GM19240 (cell line): Measurements from ENCODE around the gene WDR62.
"Not testable (repeated sequence)": the region's sequence is repeated elsewhere in the genome, so short reads cannot be mapped to it uniquely, and the experiment has no call there.

Experiments
- DNase-seq: peaks from one replicate; pipeline ENCODE4 v3.0.0; 2011; ENCODE audit warnings: low spot score; ENCODE audit not compliant: insufficient read length

The WDR62 gene

GRCh38 chr19:36032251-36033104, 22.2 kb upstream of the WDR62 start, which contains the start of gene CLIP3:
TSS of gene CLIP3 (minus strand) at chr19:36032873. CDS start at chr19:36032357, 516 bp downstream.
- DNase-seq, result peak; percentile 55

- no peak for DNase-seq
Measured at GRCh38 chr19:36040495-36040894, 14.2 kb upstream of the WDR62 start.

- DNase-seq, result not testable (repeated sequence)
Measured at GRCh38 chr19:36041092-36041491, 13.6 kb upstream of the WDR62 start.

- no peak for DNase-seq
Measured at GRCh38 chr19:36041831-36042230, 12.9 kb upstream of the WDR62 start.

- DNase-seq, result no peak
Measured at GRCh38 chr19:36043952-36044351, 10.7 kb upstream of the WDR62 start.

GRCh38 chr19:36046443-36047050, 8.2 kb upstream of the WDR62 start:
- DNase-seq, result no peak

GRCh38 chr19:36047835-36048234, 6.9 kb upstream of the WDR62 start:
- DNase-seq, result no peak

GRCh38 chr19:36049080-36049698, 5.5 kb upstream of the WDR62 start:
- DNase-seq, result no peak

- no peak for DNase-seq
Measured at GRCh38 chr19:36051236-36051635, 3.5 kb upstream of the WDR62 start.

GRCh38 chr19:36051637-36052036, 3.1 kb upstream of the WDR62 start:
- no peak for DNase-seq

GRCh38 chr19:36054119-36054732, 471 bp upstream of the WDR62 start, which contains the start of gene THAP8:
TSS of gene THAP8 (minus strand) at chr19:36054285. CDS start at chr19:36054217, 68 bp downstream.
- peak; percentile 97 for DNase-seq

GRCh38 chr19:36058481-36059179, 3.9 kb downstream of the WDR62 start:
- no peak for DNase-seq

GRCh38 chr19:36059180-36059910, 4.6 kb downstream of the WDR62 start:
- DNase-seq, result no peak

GRCh38 chr19:36060430-36060829, 5.7 kb downstream of the WDR62 start:
- DNase-seq, result no peak

- no peak for DNase-seq
Measured at GRCh38 chr19:36061367-36061766, 6.7 kb downstream of the WDR62 start.

GRCh38 chr19:36064826-36065225, 10.1 kb downstream of the WDR62 start:
- no peak for DNase-seq

GRCh38 chr19:36067681-36068080, 13.0 kb downstream of the WDR62 start:
- DNase-seq, result no peak

- DNase-seq, result not testable (repeated sequence)
Measured at GRCh38 chr19:36068810-36069499, 14.3 kb downstream of the WDR62 start.

GRCh38 chr19:36072081-36072480, 17.4 kb downstream of the WDR62 start:
- no peak for DNase-seq
